HepG2 (cell line): Measurements from ENCODE around the gene NBPF3. TPM values are rescaled to one million over a fixed set of nuclear protein-coding genes. Genes with fewer than 3 reads are reported as not detected.

ENCODE experiments used
- ATAC-seq: fragments of 200-7000 bp; cut with Tn5 transposase; 3 replicates; pipeline ENCODE4 v1.9.1; 2020; ENCODE audit warnings: mild to moderate bottlenecking, moderate library complexity
- BruUV-seq: library from RNA; stranded (reverse); fragments of 400-500 nt; replicated peaks from 2 replicates; lab custom pipeline; 2021; lab: Mats Ljungman, UMichigan
- CTCF ChIA-PET: fragments of 300-600 bp; formaldehyde crosslinking; extraction: SDS; loops from one replicate; lab custom pipeline; 2021; ENCODE audit warnings: low total read pairs, inconsistent platforms, low intra/inter-chr PET ratio; lab: Yijun Ruan, JAX
- POLR2A ChIA-PET: fragments of 350-600 bp; sonication (Branson Sonifier 250); formaldehyde crosslinking; loops from one replicate; lab custom pipeline; 2020; ENCODE audit warnings: antibody characterized with exemption, inconsistent platforms; lab: Yijun Ruan, JAX
- DNase-seq: peaks from one replicate; pipeline ENCODE4 v3.0.0-alpha.2; 2015; ENCODE audit warnings: low spot score
- FAIRE-seq: peaks from 3 replicates; lab custom pipeline; 2011; peaks lifted over from hg19 to GRCh38; lab: Jason Lieb, UNC
- H2AFZ ChIP-seq: one replicate; pipeline ENCODE4 v1.6.1; 2011; ENCODE audit warnings: low read length, inconsistent platforms
- H3K27ac ChIP-seq: fragments of 300-600 bp; 3 replicates; pipeline ENCODE4 v1.8.0; 2011; ENCODE audit warnings: mixed run types, mild to moderate bottlenecking, mixed read lengths, low read length, inconsistent platforms; ENCODE audit not compliant: insufficient read depth; ENCODE audit errors: extremely low read length
- H3K27me3 ChIP-seq, 2 experiments: fragments of 200-600 bp in 1 of 2; 2 replicates in 1 of 2; 3 replicates in 1 of 2; pipeline versions ENCODE4 v1.6.0 to v1.8.0; 2011; ENCODE audit warnings: low read length in 2 of 2, mild to moderate bottlenecking in 2 of 2, moderate library complexity in 2 of 2, inconsistent platforms in 1 of 2; ENCODE audit not compliant: insufficient read depth in 2 of 2, control insufficient read depth in 1 of 2
- H3K36me3 ChIP-seq, 2 experiments: fragments of 200-600 bp in 1 of 2; replicated peaks in 1 of 2; 2 replicates in 1 of 2; 3 replicates in 1 of 2; pipeline versions ENCODE4 v1.5.1 to v1.8.0; 2011; ENCODE audit warnings: low read length in 2 of 2, inconsistent platforms in 1 of 2; ENCODE audit not compliant: insufficient read depth in 2 of 2, control insufficient read depth in 1 of 2
- H3K4me1 ChIP-seq: 2 replicates; pipeline ENCODE4 v1.5.1; 2012; ENCODE audit warnings: low read length, inconsistent platforms; ENCODE audit not compliant: insufficient read depth
- H3K4me2 ChIP-seq: 2 replicates; pipeline ENCODE4 v1.6.0; 2011; ENCODE audit warnings: low read depth, low read length, inconsistent platforms
- H3K4me3 ChIP-seq, 3 experiments: fragments of 200-600 bp in 1 of 3; sonication (generic), shearing (Covaris generic) in 1 of 3; replicated peaks in 1 of 3; 2 replicates each; pipeline ENCODE4 v1.5.1; 2011 to 2016; ENCODE audit warnings: low read length in 3 of 3, inconsistent platforms in 2 of 3, low read depth in 2 of 3, mild to moderate bottlenecking in 2 of 3, control low read depth in 1 of 3, mixed read lengths in 1 of 3; ENCODE audit not compliant: insufficient read depth in 1 of 3
- H3K79me2 ChIP-seq: one replicate; pipeline ENCODE4 v1.6.1; 2011; ENCODE audit warnings: low read length, inconsistent platforms; ENCODE audit not compliant: insufficient read depth
- H3K9ac ChIP-seq: 2 replicates; pipeline ENCODE4 v1.6.0; 2011; ENCODE audit warnings: mild to moderate bottlenecking, low read depth, low read length, inconsistent platforms; ENCODE audit not compliant: insufficient read depth
- H3K9me3 ChIP-seq: 2 replicates; pipeline ENCODE4 v1.5.1; 2012; ENCODE audit warnings: mild to moderate bottlenecking, low read length
- H4K20me1 ChIP-seq: 2 replicates; pipeline ENCODE4 v1.6.0; 2011; ENCODE audit warnings: inconsistent platforms, mild to moderate bottlenecking, low read length, moderate library complexity; ENCODE audit not compliant: insufficient read depth
- BCL6 ChIP-seq: IDR thresholded peaks from 2 replicates; pipeline ENCODE4 v1.6.1; 2016; ENCODE audit warnings: missing genetic modification reagents, missing compliant biosample characterization
- EEA1 ChIP-seq: sonication (generic); formaldehyde crosslinking; IDR thresholded peaks from 2 replicates; pipeline ENCODE4 v1.5.1; 2020; ENCODE audit warnings: mild to moderate bottlenecking, missing genetic modification reagents, borderline replicate concordance
- ELK4 ChIP-seq: sonication (generic); formaldehyde crosslinking; IDR thresholded peaks from 2 replicates; pipeline ENCODE4 v1.9.0; 2021; ENCODE audit warnings: missing genetic modification reagents, borderline replicate concordance
- FOXJ3 ChIP-seq: sonication (generic); formaldehyde crosslinking; IDR thresholded peaks from 2 replicates; pipeline ENCODE4 v1.4.0; 2020; ENCODE audit warnings: missing genetic modification reagents, mild to moderate bottlenecking, borderline replicate concordance
- GLMP ChIP-seq: sonication (generic); formaldehyde crosslinking; IDR thresholded peaks from 2 replicates; pipeline ENCODE4 v1.9.0; 2021; ENCODE audit warnings: missing genetic modification reagents, mild to moderate bottlenecking, borderline replicate concordance
- HIVEP1 ChIP-seq: sonication (generic); formaldehyde crosslinking; IDR thresholded peaks from 2 replicates; pipeline ENCODE4 v1.4.0; 2020; ENCODE audit warnings: mild to moderate bottlenecking, missing genetic modification reagents
- HMG20B ChIP-seq: conservative IDR thresholded peaks from 2 replicates; pipeline ENCODE4 v1.6.1; 2016; ENCODE audit warnings: missing genetic modification reagents, missing compliant biosample characterization
- HNRNPUL1 ChIP-seq: fragments of 200-400 bp; formaldehyde crosslinking; IDR thresholded peaks from 2 replicates; pipeline ENCODE4 v1.6.1; 2017; ENCODE audit warnings: low read depth, mild to moderate bottlenecking, low read length, moderate library complexity
- IRX3 ChIP-seq: sonication (generic); formaldehyde crosslinking; IDR thresholded peaks from 2 replicates; pipeline ENCODE4 v1.8.1; 2023; ENCODE audit warnings: mild to moderate bottlenecking, low read depth, missing genetic modification reagents, borderline replicate concordance
- JDP2 ChIP-seq: sonication (generic); formaldehyde crosslinking; IDR thresholded peaks from 2 replicates; pipeline ENCODE4 v1.8.1; 2022; ENCODE audit warnings: missing genetic modification reagents, borderline replicate concordance
- MIXL1 ChIP-seq: IDR thresholded peaks from 2 replicates; pipeline ENCODE4 v1.6.1; 2016
- MLXIP ChIP-seq: sonication (generic); formaldehyde crosslinking; IDR thresholded peaks from 2 replicates; pipeline ENCODE4 v1.9.0; 2021; ENCODE audit warnings: missing genetic modification reagents, borderline replicate concordance
- RBM22 ChIP-seq: fragments of 200-400 bp; formaldehyde crosslinking; optimal IDR thresholded peaks from 2 replicates; pipeline ENCODE3; 2017; ENCODE audit warnings: mild to moderate bottlenecking, low read length, moderate library complexity
- SIX4 ChIP-seq: sonication (generic); formaldehyde crosslinking; IDR thresholded peaks from 2 replicates; pipeline ENCODE4 v1.4.0; 2020; ENCODE audit warnings: missing genetic modification reagents
- ZBTB4 ChIP-seq: sonication (generic); formaldehyde crosslinking; IDR thresholded peaks from 2 replicates; pipeline ENCODE4 v1.4.0; 2020; ENCODE audit warnings: missing genetic modification reagents, mild to moderate bottlenecking, borderline replicate concordance
- ZFP62 ChIP-seq: sonication (generic); formaldehyde crosslinking; IDR thresholded peaks from 2 replicates; pipeline ENCODE4 v1.4.0; 2020; ENCODE audit warnings: missing genetic modification reagents
- ZNF572 ChIP-seq: sonication (generic); formaldehyde crosslinking; IDR thresholded peaks from 2 replicates; pipeline ENCODE4 v1.5.1; 2020; ENCODE audit warnings: mild to moderate bottlenecking, missing genetic modification reagents
- WGBS: methylation state at CpG from one replicate; pipeline ENCODE4 v1.1.6; 2017; ENCODE audit warnings: low lambda C conversion rate; 5-methylcytosine and 5-hydroxymethylcytosine counted together
- in situ Hi-C: cut with HindIII; loops from 2 replicates; pipeline ENCODE4 v1.10.0; 2017; ENCODE audit warnings: low pct_unique_long_range_greater_than_20kb; ENCODE audit not compliant: extremely low pct_ligation_motif_present
- intact Hi-C: fragments of 100-400 bp; cut with micrococcal nuclease; formaldehyde crosslinking; loops from one replicate; pipeline ENCODE4 v1.10.0; 2022; ENCODE audit not compliant: unreplicated experiment
- polyA plus RNA-seq, 8 experiments: library from polyadenylated mRNA; depleted of rRNA in 3 of 8; stranded (reverse) in 7 of 8; unstranded in 1 of 8; fragments of >200 nt; fragmentation: Illumina TruSeq in 4 of 8; extraction: Trizol in 4 of 8; gene quantifications; 2 replicates each; pipeline versions ENCODE4 v1.2.1 to v1.2.3, GENCODE V29; 2011 to 2016; ENCODE audit warnings: low read depth in 4 of 8, missing spikeins in 1 of 8, mixed read lengths in 1 of 8; ENCODE audit not compliant: insufficient read depth in 1 of 8
- total RNA-seq, 5 experiments: library from RNA; depleted of rRNA; stranded (reverse); fragments of >200 nt; fragmentation: Illumina TruSeq; extraction: Trizol; gene quantifications; 2 replicates each; pipeline ENCODE4 v1.2.3, GENCODE V29; 2016; ENCODE audit warnings: low read depth in 1 of 5

NBPF3 gene
- total and polyA plus RNA-seq, 2 of the 13 experiments (the other 11 are each of a cell fraction or from before 2014, with no cell fraction given), result 3.5 to 4.9 TPM

GRCh38 chr1:21496886-21497285 lies 56.9 kb downstream of the NBPF3 start:
- CTCF ChIA-PET, result no interaction called here
- TF ChIP-seq IRX3, result no peak
- no peak for TF ChIP-seq SIX4
- no peak for TF ChIP-seq MIXL1 (CRISPR knock-in tag)
- no peak for TF ChIP-seq ELK4 (CRISPR knock-in tag)
- TF ChIP-seq GLMP, result no peak
- no peak for TF ChIP-seq ZBTB4 (CRISPR knock-in tag)
- TF ChIP-seq HIVEP1 (CRISPR knock-in tag), result no peak
- no peak for TF ChIP-seq ZFP62 (CRISPR knock-in tag)
- no peak for TF ChIP-seq ZNF572 (CRISPR knock-in tag)
- no peak for TF ChIP-seq RBM22
- no peak for TF ChIP-seq BCL6 (CRISPR knock-in tag)
- no peak for TF ChIP-seq FOXJ3 (CRISPR knock-in tag)
- TF ChIP-seq JDP2 (CRISPR knock-in tag), result no peak
- TF ChIP-seq HNRNPUL1, result no peak
- no peak for TF ChIP-seq HMG20B (CRISPR knock-in tag)
- no peak for TF ChIP-seq MLXIP (CRISPR knock-in tag)
- TF ChIP-seq EEA1, result no peak

More at GRCh38 chr1:21496886-21497285, 56.9 kb downstream of the NBPF3 start:
- Histone ChIP-seq H3K4me3 (no peak overlapping the region), H3K79me2 (no peaks in the 10 kb centered on the region), H3K9me3 (no peaks in the 10 kb centered on the region), H3K36me3 (no peaks in the 10 kb centered on the region), H4K20me1 (no peaks in the 10 kb centered on the region), H3K4me1 (peaks cover 10% of the 10 kb centered on the region), H3K9ac (no peak overlapping the region), H3K27me3 (peaks cover 0 to 1% of the 10 kb centered on the region in 2 experiments; a peak in 1 of 5 replicates), H3K4me2 (no peak overlapping the region), H3K27ac (no peak overlapping the region), H2AFZ (no peak overlapping the region)
- in situ Hi-C loops (loop anchor here (25.0 kb wide), 1 partner anchor 260 kb away; no protein-coding TSS in a partner anchor), intact Hi-C loops (loop anchor here (10.0 kb wide), 1 partner anchor 262 kb away; no protein-coding TSS in a partner anchor)
- no peak for FAIRE-seq
- no peak for DNase-seq
- WGBS, result 0% methylated on average over 1 of the region's 3 CpGs
- POLR2A ChIA-PET, result no interaction called here
- BruUV-seq, result no TSS peak
- ATAC-seq, result no peak
